Activated CD4-positive, CD25-positive, alpha-beta regulatory T cell treated with anti-CD3 and anti-CD28 coated beads, Interleukin-2, amount 50 U/mL, for 16 hours (primary cell): Measurements from ENCODE around the gene TSHZ2.

Source experiments
- DNase-seq: peaks from one replicate; pipeline ENCODE4 v3.0.0-alpha.2; 2020; ENCODE audit warnings: low read depth, low spot score

TSHZ2 gene

DNA sequence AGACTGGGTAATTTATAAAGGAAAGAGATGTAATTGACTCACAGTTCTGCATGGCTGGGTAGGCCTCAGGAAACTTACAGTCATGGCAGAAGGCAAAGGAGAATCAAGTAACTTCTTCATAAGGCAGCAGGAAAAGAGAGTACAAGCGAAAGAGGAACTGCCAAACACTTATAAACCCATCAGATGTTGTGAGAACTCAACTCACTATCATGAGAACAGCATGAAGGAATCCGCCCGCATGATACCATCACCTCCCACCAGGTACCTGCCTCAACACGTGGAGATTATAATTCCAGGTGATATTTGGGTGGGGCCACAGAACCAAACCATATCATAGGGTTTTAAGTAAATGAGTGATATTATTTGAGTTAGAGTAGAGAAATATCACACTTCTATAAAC is 189.3 kb downstream of the TSHZ2 start:
- DNase-seq, result no peak

DNA sequence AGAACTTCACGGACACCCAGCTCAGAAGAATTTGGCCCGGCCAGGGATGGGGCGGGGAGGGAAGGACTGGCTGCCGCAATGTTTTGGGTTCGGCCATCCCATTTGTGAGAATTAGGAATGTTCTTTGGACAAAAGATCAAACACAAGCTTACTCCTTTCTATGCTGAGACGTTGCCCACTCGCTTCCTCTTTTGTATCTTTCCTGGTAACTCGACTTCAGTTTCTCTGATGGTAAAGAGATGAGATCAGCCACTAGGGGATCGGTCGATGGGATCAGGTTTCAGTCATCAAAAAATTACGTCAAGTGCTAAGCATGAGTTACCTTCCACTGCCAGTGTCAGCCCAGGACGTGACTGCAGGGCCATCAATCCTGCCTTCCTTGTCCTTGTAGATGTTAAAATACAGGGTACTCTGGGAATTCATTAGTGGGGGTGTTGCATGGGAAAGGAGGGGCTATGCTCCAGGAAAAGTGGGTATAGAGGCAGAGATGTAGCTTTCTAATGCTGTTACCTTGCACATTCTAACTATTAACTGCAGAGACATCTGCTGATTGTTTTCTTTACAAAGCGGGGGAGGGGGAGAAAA is 190.2 kb downstream of the TSHZ2 start:
- DNase-seq, result no peak

DNA sequence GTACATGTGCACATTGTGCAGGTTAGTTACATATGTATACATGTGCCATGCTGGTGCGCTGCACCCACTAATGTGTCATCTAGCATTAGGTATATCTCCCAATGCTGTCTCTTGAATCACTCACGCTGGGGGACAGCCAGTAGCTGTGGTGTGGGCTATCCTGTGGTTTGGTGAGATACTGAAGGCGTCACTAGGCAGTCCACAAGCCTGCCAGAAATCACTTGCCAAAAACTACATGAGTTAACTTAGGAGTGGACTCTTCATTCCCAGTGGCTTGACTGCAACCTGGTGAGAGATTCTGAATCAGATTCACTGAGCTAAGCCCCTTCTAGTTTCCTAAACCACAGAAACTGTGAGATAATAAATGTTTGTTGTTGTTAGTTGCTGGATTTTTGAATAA is 191.3 kb downstream of the TSHZ2 start:
- DNase-seq, result no peak

DNA sequence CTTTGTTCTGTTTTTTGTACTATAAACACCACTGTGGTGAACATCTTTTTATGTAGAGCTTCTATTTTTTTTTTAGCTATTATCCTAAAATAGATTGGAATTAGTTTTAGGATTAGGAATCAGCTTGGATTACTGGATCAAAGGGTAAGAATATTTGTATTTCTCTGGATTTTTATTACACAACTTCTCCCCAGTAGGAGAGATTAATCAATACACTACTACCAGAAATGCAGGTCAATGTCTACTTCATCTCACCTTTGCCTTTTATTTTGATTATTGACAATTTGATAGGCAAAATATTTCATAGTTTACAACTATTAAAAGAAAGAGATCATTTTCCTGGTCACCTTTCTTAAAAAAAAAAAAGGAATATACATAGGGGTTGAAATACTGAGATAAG is 191.9 kb downstream of the TSHZ2 start:
- no peak for DNase-seq

DNA sequence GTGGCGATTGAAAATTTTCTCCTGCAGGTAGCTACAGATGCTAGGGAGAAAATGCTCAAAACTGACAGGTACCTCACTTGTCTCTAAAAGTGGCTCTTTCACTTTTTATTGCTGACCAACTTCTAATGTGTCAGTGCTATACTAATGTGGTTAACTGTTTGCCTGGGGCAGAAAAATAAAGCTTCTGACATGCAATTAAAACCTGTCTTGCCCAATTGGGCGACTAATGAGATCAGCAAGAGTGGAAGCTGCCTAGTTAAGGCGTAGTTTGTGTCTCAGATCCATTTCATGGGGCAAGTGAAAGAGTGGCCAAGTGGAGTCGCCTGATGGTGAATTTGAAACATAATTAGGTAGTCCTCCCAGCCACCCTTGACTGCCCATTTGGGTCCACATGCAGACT is 193.3 kb downstream of the TSHZ2 start:
- no peak for DNase-seq

DNA sequence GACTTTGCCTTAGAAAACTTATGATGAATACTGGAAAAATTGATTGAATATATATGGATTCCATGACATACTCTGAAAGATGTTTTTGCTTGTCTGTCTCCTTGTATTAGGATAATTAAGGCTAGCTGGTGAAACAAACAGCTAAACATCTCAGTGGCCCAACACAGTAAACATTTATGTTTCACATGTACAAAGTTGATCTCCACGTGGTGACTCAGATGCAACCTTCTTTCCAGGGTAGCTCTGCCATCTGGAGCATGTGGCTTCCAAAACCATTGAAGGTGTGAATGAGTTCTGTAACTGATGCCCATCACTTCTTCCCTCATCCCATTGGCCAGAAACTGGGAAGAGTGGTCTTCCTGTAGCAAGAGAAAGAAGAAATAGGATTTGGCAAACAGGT is 196.3 kb downstream of the TSHZ2 start:
- no peak for DNase-seq

DNA sequence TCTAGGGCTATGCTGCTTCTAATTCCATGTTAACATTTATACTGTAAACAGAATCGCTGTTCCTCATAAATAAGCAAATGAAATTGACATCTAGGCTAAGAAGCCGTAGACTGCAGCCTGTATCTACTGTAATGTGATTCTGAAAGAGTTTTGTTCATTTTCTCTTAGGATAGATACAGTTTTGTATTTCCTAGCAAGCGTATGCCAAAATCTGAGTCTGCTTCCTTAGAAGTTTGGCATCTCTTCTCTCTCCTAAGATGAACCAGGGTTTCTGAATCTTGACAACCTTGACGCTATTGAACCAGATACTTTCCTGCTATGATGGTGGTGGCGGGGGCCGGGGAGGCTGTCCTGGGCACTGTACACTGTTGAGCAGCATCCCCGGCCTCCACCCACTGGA is 198.0 kb downstream of the TSHZ2 start:
- no peak for DNase-seq

DNA sequence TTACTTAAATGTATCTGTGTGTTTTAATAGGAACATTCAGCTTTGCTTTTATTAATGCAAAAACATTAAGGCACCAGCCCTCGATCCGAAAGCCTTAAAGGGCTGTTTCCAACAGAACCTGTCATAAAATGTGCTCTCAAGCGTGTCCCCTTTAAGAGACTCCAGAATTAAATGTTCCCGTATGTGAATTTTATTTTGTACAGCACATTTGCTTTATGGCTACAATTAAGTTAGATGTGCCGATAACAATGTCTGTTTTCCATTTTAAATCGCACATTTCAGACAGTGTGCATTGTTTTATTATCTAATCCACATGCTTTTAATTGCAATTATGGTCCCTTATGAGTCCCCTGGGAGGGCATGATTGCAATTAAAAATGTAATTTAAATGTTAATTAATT is 198.9 kb downstream of the TSHZ2 start:
- DNase-seq, result no peak

DNA sequence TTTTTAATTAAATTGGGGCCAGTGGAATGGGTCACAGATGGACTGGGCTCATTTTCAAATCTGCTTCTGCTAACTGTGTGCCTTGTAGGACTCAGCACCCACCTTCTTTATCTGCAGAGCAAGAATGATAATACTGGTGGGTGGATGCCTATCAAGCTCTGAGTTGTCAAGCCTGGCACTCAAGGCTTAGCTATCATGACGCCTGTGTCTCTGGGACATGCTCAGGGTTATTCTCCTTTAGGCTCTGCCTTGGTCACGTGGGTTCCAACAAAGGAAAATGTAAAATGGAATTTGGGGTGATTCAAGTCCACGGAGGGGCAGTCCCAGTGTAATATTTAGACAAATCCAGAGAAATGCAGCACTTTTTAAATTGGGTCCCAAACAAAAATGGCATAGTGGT is 202.3 kb downstream of the TSHZ2 start:
- DNase-seq, result no peak

DNA sequence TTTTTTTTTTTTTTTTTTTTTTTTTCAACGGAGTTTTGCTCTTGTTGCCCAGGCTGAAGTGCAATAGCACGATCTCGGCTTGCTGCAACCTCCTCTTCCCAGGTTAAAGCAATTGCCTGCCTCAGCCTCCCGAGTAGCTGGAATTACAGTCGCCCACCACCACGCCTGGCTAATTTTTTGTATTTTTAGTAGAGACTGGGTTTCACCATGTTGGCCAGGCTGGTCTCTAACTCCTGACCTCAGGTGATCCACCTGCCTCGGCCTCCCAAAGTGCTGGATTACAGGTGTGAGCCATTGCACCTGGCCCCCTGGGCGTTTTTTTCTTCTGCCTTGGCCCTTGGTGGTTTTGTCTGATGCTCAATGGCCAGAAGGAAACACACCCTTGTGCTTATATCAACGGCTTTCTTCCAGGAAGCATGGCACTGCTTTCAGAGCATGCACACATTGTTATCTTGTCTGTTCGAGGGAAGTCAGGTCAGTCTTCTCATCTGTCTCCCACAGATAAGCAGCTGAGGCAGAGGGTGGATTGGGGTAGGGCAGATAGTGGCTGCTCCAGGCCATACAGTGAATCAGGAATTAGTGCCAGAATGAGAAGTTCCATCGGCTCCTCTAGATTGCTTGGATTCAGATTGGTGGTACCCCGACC is 203.1 kb downstream of the TSHZ2 start:
- no peak for DNase-seq

DNA sequence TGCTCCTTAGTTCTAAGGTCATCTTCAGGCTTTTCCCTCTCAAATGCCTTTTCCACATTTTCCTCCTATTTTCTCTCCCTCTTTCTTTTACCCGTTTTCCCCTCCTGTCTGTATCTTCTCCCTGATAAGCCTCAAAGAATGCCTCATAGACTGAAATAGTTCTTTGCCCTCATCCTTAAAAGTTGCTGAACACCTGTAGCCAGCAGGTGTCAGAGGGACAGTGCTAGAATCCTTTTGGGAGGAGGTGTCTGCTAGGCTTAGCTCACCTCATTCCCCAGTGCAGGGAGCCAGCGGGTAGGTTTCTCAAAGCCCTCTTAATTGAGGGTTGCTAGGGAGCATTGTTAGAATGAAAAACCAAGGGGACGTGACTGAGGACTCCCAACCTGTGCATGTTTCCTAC is 204.0 kb downstream of the TSHZ2 start:
- DNase-seq, result no peak

DNA sequence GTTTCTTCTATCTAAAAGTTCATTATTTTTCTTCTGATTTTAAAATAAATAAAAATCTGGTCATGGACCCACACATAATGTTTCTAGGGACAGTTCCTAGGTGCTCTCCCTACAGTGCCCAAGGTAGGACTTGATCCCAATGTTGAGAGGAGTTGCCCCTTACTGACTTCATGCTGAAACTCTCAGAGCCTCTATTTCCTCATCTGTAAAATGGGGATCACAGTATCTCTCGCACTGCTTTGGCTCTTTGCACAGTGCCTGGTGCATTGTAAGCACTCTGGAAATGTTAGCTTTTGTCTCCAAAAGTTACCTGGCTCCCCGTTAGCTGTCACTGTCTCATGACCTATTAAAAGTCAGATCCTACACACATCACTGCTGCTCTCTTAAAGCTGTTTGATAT is 205.5 kb downstream of the TSHZ2 start:
- DNase-seq, result no peak

DNA sequence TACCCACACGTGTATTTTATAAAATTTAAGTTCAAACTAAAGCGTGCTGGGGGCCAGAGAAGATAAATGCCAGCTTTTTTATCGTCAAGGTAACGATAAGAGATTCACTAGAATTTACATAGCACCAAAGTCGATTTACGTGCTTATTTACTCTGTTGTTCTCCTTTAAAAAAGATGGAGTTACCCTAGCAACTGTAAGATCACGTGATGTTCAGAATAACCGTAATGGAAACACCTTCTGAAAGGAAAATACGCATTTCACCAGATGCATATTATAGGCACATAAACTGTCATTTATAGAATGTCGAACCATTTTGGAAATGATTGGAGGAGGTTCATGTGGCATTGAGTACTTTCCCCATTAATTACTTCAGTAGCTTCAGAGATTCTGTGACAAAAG is 207.6 kb downstream of the TSHZ2 start:
- DNase-seq, result no peak

DNA sequence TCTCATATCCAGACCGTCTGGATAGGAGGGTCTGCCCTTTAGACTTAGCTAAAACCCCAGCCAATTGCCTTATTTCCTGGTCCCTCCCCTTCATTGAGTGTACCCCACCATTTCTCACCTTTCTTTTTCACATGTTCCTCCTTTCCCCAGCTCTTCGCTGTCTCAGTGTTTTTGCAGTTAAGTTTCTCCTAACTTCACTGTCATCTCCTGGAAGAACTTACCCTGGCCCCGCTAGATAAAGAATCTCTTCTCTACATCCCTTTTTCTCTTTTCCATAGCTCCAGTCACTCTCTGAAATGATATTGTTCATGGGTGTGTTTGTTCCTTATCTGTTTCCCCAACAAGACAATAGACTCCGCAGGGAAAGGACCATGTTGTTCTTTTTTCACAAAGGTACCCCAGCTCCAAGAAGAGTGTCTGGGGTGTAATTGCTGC is 208.8 kb downstream of the TSHZ2 start:
- DNase-seq, result no peak

DNA sequence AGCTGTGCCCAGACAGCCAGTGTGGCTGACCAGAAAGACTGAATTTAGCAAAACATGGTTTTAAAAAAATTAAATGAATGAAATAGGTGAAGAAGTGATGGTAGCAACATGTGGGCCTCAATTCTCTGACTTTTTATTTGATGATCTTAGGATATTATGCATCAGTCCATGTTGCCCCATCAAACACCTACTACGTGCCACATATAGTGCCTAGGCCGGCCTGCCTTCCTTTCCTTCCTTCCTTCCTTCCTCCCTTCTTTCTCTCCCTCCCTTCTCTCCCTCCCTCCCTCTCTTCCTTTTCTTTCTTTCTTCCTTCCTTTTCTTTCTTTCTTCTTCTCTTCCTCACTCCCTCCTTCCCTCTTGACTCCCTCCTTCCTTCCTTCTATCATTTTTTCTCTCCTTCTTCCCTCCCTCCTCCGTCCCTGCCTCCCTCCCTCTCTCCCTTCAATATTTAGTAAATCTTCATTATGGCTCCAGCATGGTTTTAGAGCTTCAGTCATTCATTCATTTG is 209.8 kb downstream of the TSHZ2 start:
- DNase-seq, result no peak

DNA sequence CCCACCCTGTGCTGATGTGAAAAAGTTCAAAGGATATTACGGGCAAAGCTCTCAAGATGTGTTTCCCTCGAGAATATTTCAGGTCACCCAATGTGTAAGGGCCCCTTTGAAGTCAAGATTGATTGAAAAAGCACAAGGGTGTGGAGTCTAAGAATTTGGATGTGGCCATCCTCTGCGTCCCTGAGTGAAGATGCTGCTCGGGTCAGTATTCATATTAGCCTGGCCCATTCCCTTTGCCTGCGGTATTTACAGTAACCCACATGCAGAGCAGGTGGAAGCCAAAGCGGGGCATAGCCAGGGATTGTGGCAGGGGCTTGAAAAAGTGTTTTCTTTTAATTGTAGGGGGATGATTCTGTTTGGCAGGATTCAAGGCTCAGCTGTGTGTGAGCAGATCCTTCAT is 211.0 kb downstream of the TSHZ2 start:
- DNase-seq, result no peak

DNA sequence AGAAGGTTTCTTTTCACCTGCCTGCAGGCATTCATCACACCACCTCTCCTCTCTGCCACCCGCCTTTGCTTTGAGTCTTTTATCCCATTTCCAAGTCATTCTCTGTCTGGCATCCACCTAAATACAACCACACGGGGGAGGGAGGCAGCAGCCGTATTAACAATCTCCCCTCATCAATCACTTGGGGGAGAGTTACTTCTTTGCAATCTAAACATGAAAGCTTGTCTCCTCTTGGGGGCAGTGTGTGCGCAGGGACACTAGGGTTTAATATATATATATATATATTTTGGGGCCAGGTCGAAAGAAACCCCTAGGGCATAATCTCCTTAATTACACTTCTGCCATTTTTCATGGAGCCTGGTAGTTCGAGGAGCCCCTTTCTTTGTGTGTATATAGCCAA is 214.5 kb downstream of the TSHZ2 start:
- DNase-seq, result no peak

DNA sequence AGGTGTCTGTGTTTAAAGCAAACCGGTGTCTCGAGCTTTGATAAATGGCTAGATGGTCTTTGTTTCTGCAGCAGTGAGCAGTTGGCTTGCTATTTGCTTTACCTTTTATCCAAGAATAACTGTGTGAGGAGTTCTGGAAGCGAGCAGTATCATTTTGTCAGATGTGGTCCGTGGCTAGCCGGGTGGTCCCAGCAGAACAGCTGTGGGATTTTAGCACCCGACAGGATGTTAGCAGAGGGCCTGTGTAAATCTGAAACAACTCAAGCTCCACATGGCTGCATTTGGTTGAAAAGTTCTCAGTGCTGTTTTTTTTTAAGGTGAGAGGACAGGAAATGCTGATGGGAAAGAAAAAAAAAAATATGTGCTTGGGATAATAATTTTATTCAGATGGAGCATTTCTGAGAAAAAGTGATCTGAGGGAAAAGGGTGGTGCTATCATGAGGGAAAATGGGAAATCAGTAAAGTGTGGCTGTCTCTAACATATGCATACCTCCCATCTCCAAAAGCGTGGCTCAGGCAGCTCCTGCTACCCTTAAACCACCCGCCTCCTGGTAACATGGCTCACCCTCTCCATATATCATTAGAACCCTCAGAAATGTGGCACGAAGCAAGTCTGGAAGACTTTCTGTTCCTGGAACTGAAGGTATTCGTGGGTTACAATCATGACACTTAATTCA is 215.4 kb downstream of the TSHZ2 start:
- DNase-seq, result no peak

DNA sequence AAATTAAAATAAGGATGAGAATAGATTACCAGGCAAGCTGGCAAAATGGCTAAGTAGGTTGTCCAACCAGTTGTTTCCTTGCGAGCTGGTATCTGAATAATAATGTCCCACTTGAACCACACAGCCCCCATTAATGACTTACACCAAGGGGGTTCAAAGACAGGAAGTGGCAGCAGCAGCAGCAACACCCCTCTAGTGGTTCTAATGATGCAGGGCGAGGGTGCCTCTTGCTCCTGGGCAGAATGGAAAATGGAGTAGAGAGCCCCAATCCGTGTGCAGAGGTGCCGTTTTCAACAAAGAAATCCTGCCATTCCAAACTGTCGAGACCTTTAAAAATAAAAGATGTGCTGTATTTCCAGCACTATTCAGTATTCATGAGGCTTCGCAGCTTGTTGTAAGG is 218.1 kb downstream of the TSHZ2 start:
- DNase-seq, result no peak

DNA sequence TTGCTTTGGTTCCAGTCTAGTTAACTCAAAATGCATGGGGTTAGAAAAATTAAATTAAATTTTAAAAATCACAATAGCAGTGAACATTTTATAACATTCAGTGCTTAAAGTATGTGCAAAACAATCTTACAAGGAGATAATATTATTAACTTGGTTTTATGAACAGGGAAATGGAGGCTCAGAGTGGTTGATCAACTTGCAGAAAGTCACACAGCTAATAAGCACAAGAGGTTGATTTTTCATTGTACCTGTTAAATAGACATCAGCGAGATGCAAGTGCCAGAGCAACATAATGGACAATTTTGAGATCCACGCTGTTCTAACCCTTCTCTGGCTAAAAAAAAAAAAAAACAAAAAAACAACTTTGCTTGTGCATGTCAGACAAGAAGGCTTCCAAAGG is 219.8 kb downstream of the TSHZ2 start:
- no peak for DNase-seq

DNA sequence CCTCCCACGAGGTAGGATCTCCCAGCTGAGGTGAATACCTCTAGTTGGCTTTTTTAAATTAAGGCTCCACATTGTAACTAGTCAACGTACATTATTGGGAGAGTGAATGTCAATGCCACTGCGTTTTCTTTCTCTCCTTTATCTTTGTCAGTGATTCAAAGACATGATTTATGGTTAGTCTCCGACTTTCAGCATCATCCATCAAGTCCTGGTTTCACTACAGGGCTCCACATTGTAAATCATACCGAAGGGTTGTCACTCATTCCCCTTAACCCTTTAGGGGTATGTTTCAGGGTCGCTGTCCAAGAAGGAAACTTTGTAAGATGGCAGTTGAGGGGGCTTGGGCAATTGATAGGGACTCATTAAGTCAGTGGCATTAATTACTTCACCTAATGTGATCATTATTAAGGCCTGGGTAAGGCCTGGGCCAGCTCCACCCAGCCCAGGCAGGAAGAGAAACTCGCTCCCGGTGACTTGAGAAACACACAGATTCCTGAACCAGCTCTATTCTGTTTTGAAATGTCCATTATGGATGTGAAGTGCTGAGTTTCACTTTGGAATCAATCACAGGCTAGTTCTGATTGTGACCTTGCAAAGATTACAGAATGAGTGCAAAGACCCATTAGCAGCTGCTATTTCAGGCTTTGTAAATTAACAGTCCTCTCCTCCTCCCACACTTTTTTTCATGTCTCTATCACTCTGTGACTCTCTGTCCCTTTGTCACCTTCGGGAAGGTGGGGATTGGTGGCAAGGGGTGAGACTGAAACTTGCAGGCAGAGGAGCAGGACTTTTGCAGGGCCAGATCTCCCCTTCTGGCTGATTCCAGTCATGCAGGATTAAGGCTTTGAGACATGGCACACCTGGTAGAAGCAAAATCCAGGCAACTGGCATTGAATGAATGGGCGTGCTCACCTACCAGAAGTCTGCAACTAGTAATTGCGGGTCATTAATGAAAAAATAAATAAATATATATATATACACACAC is 222.4 kb downstream of the TSHZ2 start:
- DNase-seq, result no peak
